Stimulated activated naive CD4-positive, alpha-beta T cell treated with Interleukin-2 at 50 U/mL for 16 hours (primary cell): ENCODE results near the gene ZCCHC10.
"Not testable (repeated sequence)": the region's sequence is repeated elsewhere in the genome, so short reads cannot be mapped to it uniquely, and the experiment has no call there.

Experiments
- DNase-seq: peaks from one replicate; lab custom pipeline; 2025; lab: John Stamatoyannopoulos, UW

Gene ZCCHC10

GRCh38 chr5:133041157-133041784 is 14.9 kb upstream of the ZCCHC10 start:
- DNase-seq: no peak

- DNase-seq: not testable (repeated sequence)
Measured at GRCh38 chr5:133036677-133037076, 10.3 kb upstream of the ZCCHC10 start.

GRCh38 chr5:133035224-133035623 is 8.9 kb upstream of the ZCCHC10 start:
- DNase-seq: no peak

- no peak for DNase-seq
Measured at GRCh38 chr5:133034064-133034463, 7.7 kb upstream of the ZCCHC10 start.

GRCh38 chr5:133032852-133033742 is 6.7 kb upstream of the ZCCHC10 start:
- no peak for DNase-seq

- DNase-seq: no peak
Measured at GRCh38 chr5:133030343-133031005, 4.1 kb upstream of the ZCCHC10 start.

GRCh38 chr5:133029416-133029815 is 3.1 kb upstream of the ZCCHC10 start:
- DNase-seq: no peak

GRCh38 chr5:133026664-133027153 is 360 bp upstream of the ZCCHC10 start:
- DNase-seq: no peak

GRCh38 chr5:133019471-133019870 is 6.9 kb downstream of the ZCCHC10 start:
- not testable (repeated sequence) for DNase-seq

GRCh38 chr5:133017964-133018363 is 8.4 kb downstream of the ZCCHC10 start:
- no peak for DNase-seq

- DNase-seq: no peak
Measured at GRCh38 chr5:133015466-133015865, 10.9 kb downstream of the ZCCHC10 start.

GRCh38 chr5:133008455-133008854 is 17.9 kb downstream of the ZCCHC10 start:
- DNase-seq: not testable (repeated sequence)

- no peak for DNase-seq
Measured at GRCh38 chr5:133006653-133007052, 19.7 kb downstream of the ZCCHC10 start.

- no peak for DNase-seq
Measured at GRCh38 chr5:132999246-132999645, 27.1 kb downstream of the ZCCHC10 start.

GRCh38 chr5:132998556-132998955 is 27.8 kb downstream of the ZCCHC10 start:
- DNase-seq: no peak

GRCh38 chr5:132996307-132996706 is 30.0 kb downstream of the ZCCHC10 start:
- DNase-seq: no peak

- DNase-seq: no peak
Measured at GRCh38 chr5:132987531-132988408, 38.6 kb downstream of the ZCCHC10 start.

GRCh38 chr5:132982971-132983370 is 43.4 kb downstream of the ZCCHC10 start:
- DNase-seq: not testable (repeated sequence)

- DNase-seq: no peak
Measured at GRCh38 chr5:132981288-132981687, 45.1 kb downstream of the ZCCHC10 start.

- DNase-seq: no peak
Measured at GRCh38 chr5:132979976-132980375, 46.4 kb downstream of the ZCCHC10 start.

- DNase-seq: no peak
Measured at GRCh38 chr5:132979367-132979940, 46.9 kb downstream of the ZCCHC10 start.
